ENCODE measurements around the gene CNOT9. TPM values are rescaled to one million over a fixed set of nuclear protein-coding genes. Genes with fewer than 3 reads are reported as not detected.

The CNOT9 gene
- total RNA-seq, 4 donors from 2014 or later = 27.5 to 35.3 (median 32.3) TPM

DNA sequence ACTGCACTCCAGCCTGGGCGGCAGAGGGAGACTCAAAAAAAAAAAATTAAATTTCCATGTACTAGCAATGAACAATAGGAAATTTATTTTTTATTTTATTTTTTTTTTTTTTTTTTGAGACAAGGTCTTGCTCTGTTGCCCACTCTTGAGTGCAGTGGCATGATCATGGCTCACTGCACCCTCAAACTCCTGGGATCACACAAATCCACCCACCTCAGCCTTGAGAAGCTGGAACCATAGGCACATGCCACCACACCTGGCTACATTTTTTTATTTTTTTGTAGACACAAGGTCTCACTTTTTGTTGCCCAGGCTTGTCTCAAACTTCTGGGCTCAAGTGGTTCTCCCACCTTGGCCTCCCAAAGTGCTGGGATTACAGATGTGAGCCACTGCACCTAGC lies 16.9 kb downstream of the CNOT9 start:
- Histone ChIP-seq H3K27me3 (no peaks in the 10 kb centered on the region), H3K9me3 (no peaks in the 10 kb centered on the region), H3K36me3 (peaks cover 0 to 97% of the 10 kb centered on the region in 2 donors), H3K4me1 (no peaks in the 10 kb centered on the region), H3K27ac (no peak overlapping the region), H3K4me3 (no peak overlapping the region)
- WGBS, 2 donors (ENCODE audit: low coverage in 1 of 2) = 91 to 100% methylated on average over 1 of the region's 1 CpG
- ATAC-seq = no peak
- TF ChIP-seq EP300 (IDR thresholded peaks at IDR 0.05) (no peak), POLR2AphosphoS5 (IDR thresholded peaks at IDR 0.05) (no peak), POLR2A (IDR thresholded peaks at IDR 0.05) (no peak)

DNA sequence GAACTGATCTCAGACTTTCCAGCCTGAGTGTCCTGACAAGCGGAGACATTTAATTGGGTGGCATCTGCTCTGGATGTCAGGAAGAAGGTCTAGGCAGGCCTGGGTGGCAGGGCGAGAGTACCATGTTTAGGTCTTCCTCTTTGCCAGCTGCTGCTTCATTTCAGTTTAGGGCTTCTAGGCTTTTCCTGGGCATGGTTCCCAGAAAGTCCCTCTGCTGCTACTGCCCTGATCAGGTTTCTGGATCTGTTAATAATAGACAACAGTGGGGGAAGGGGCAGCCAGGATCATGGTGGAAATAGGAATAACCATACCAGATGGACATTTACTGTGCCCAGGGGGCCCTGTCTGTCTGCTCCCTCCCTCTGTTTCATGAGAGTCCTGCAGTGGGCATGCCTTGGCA lies 36.8 kb downstream of the CNOT9 start:
- no peak for TF ChIP-seq POLR2AphosphoS5 (IDR thresholded peaks at IDR 0.05)
- TF ChIP-seq, protein P1, sequence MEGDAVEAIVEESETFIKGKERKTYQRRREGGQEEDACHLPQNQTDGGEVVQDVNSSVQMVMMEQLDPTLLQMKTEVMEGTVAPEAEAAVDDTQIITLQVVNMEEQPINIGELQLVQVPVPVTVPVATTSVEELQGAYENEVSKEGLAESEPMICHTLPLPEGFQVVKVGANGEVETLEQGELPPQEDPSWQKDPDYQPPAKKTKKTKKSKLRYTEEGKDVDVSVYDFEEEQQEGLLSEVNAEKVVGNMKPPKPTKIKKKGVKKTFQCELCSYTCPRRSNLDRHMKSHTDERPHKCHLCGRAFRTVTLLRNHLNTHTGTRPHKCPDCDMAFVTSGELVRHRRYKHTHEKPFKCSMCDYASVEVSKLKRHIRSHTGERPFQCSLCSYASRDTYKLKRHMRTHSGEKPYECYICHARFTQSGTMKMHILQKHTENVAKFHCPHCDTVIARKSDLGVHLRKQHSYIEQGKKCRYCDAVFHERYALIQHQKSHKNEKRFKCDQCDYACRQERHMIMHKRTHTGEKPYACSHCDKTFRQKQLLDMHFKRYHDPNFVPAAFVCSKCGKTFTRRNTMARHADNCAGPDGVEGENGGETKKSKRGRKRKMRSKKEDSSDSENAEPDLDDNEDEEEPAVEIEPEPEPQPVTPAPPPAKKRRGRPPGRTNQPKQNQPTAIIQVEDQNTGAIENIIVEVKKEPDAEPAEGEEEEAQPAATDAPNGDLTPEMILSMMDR (IDR thresholded peaks at IDR 0.05) = no peak
- no peak for TF ChIP-seq POLR2A (IDR thresholded peaks at IDR 0.05)
- TF ChIP-seq EP300 (IDR thresholded peaks at IDR 0.05) = no peak
- Histone ChIP-seq H3K27me3 (no peaks in the 10 kb centered on the region), H3K4me3 (no peak overlapping the region), H3K36me3 (no peaks in the 10 kb centered on the region), H3K4me1 (peaks cover 0 to 42% (median 14%) of the 10 kb centered on the region in 3 donors), H3K9me3 (no peaks in the 10 kb centered on the region), H3K27ac (no peak overlapping the region)
- 53 to 75% methylated on average over 2 of the region's 2 CpGs for WGBS, 2 donors (ENCODE audit: low coverage in 1 of 2)
- no peak for ATAC-seq

DNA sequence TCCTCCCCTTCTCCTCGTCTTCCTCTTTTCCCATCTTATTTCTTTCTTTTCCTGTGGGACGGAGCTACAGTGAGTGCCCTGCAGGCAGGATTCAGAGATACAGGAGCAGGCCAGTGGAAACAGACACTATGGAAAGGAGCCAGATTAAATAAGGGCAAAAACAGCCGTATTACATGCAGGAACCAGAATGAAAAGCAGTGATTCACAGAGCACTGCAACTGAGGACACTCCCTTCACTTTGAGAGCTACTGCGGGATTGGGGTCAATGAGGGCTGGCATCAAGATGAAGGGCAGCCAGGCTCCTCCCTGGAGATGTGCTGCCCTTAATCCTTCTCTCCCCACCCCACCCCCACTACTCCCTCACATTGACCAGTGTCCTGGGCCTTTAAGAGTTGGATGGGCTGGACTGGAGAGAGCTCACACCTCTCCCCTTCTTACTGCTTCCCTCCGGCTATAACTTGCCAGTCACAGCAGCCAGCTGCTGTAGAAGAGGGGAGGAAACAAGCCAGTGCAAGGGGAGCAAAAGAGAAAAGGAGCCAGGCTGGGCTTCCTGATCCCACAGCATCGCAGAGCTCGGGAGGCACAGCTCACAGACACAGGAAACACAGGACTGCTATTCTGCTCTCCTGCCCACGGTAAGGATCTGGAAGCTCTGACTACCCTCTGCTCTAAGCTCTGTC lies 38.9 kb downstream of the CNOT9 start, which contains the start of gene PLCD4:
PLCD4 (plus strand) TSS at position 464 of the 680 bp plus-strand sequence. CDS start 7,841 bp downstream, outside the sequence.
- Histone ChIP-seq H3K4me3 (peak within 1 kb of the TSS; percentile 38 to 42), H3K36me3 (peaks cover 0 to 4% of the 10 kb centered on the region in 2 donors), H3K27ac (peak within 1 kb of the TSS; percentile 43 to 82 (median 77)), H3K4me1 (peaks cover 0 to 42% (median 14%) of the 10 kb centered on the region in 3 donors), H3K27me3 (no peaks in the 10 kb centered on the region), H3K9me3 (no peaks in the 10 kb centered on the region)
- TF ChIP-seq POLR2AphosphoS5 (IDR thresholded peaks at IDR 0.05) (peak; percentile 50), EP300 (IDR thresholded peaks at IDR 0.05) (no peak), POLR2A (IDR thresholded peaks at IDR 0.05) (peak; percentile 25 to 29)
- TF ChIP-seq, protein P1 (IDR thresholded peaks at IDR 0.05) = peak in 2 of 4 experiments; percentile 24
- 5 to 8% methylated on average over 4 to 7 of the region's 8 CpGs for WGBS, 2 donors (ENCODE audit: low coverage in 1 of 2)
- ATAC-seq = peak; percentile 77

DNA sequence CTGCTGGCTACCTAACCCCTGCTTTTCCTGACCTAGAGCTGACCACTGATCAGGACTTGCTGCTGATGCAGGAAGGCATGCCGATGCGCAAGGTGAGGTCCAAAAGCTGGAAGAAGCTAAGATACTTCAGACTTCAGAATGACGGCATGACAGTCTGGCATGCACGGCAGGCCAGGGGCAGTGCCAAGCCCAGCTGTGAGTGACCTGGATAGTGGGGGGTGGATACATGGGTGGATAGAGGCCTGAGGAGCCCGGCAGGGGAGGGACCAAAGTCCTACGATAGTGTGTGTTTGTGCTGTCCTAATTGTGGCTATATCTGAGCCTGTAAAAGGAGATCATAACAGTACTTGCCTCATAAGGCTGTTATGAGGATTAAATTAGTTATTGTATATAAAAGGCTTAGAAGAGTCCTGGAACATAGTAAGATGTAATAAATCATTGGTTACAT lies 47.3 kb downstream of the CNOT9 start:
- TF ChIP-seq POLR2AphosphoS5 (IDR thresholded peaks at IDR 0.05) (peak; percentile 75), EP300 (IDR thresholded peaks at IDR 0.05) (peak; percentile 19), POLR2A (IDR thresholded peaks at IDR 0.05) (no peak)
- TF ChIP-seq, protein P1 (IDR thresholded peaks at IDR 0.05) = no peak
- Histone ChIP-seq H3K36me3 (peaks cover 0 to 27% of the 10 kb centered on the region in 2 donors), H3K27ac (peak overlapping the region; percentile 19 to 87 (median 84)), H3K9me3 (no peaks in the 10 kb centered on the region), H3K4me1 (peaks cover 0 to 19% (median 0%) of the 10 kb centered on the region in 3 donors), H3K4me3 (no peak overlapping the region), H3K27me3 (no peaks in the 10 kb centered on the region)
- peak; percentile 90 for ATAC-seq
- WGBS, 2 donors (ENCODE audit: low coverage in 1 of 2) = 7 to 25% methylated on average over 2 of the region's 6 CpGs

DNA sequence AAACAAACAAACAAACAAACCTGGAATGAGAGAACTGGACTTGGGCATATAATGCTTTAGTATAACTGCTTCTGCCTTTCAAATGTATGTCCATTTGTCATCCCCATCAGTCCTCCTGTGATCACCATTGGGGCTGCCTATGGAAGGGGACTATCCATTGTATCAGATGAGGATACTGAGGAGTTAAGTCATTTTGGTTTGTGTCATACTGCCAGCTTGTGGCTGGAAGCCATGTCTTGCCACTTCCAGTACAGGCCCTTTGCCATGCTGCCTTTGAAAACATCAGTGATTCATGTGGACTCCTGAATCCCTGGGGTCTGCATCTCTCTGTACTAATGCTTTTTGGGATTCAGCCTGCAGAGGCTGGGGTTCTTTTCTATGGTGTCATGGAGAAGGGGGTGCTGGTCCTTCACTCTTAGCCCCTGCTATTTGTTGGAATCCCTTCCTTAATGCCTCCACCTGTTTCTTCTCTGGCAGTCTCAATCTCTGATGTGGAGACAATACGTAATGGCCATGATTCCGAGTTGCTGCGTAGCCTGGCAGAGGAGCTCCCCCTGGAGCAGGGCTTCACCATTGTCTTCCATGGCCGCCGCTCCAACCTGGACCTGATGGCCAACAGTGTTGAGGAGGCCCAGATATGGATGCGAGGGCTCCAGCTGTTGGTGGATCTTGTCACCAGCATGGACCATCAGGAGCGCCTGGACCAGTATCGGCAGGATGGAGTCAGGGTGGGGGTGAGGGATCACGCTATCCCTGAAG lies 49.6 kb downstream of the CNOT9 start:
- Histone ChIP-seq H3K4me1 (peaks cover 0 to 32% (median 0%) of the 10 kb centered on the region in 3 donors), H3K9me3 (no peaks in the 10 kb centered on the region), H3K4me3 (no peak overlapping the region), H3K27ac (no peak overlapping the region), H3K27me3 (no peaks in the 10 kb centered on the region), H3K36me3 (peaks cover 0 to 33% of the 10 kb centered on the region in 2 donors)
- 100% methylated on average over 1 of the region's 9 CpGs; no CpG with 5 or more reads in 1 of the 2 donors for WGBS, 2 donors (ENCODE audit: low coverage in 1 of 2)
- TF ChIP-seq POLR2AphosphoS5 (IDR thresholded peaks at IDR 0.05) (no peak), POLR2A (IDR thresholded peaks at IDR 0.05) (no peak), EP300 (IDR thresholded peaks at IDR 0.05) (no peak)
- TF ChIP-seq, protein P1 (IDR thresholded peaks at IDR 0.05) = no peak
- ATAC-seq = no peak

Data from gastroesophageal sphincter (tissue), 4 donors.